ENCODE data around the gene CCL23. TPM values are rescaled to one million over a fixed set of nuclear protein-coding genes. Genes with fewer than 3 reads are reported as not detected.
"Not testable (repeated sequence)": the region's sequence is repeated elsewhere in the genome, so short reads cannot be mapped to it uniquely, and the experiment has no call there.

The CCL23 gene
- total and polyA plus RNA-seq, 2 experiments from 2014 or later: not detected

DNA sequence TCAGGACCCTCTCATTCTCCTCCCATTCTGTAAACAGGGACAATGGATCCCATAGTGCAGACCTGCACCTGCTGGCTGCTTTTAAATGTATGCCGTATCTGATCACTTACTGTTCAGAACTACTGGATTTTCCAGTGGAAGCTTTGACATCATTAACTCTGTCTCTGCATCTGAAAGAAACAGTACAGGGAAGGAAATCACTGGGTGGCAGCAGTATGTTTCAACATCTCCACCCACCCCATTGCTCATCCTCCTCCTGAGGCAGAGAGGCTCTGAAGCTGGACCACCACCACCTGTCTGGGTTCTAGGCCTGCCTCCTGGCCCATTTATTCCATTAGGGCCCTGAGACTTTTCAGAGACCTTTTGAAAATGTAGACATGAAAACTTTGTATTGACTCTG, 19.0 kb downstream of the CCL23 start:
- no peak for DNase-seq (ENCODE audit: low read depth in 1 of 2, low spot score in 1 of 2)
- H3K4me1 ChIP-seq (ENCODE audit: low read depth): no peaks in the 10 kb centered on the region
- no peak for TF ChIP-seq CTCF (IDR thresholded peaks at IDR 0.05; ENCODE audit: low read depth, low read length)

DNA sequence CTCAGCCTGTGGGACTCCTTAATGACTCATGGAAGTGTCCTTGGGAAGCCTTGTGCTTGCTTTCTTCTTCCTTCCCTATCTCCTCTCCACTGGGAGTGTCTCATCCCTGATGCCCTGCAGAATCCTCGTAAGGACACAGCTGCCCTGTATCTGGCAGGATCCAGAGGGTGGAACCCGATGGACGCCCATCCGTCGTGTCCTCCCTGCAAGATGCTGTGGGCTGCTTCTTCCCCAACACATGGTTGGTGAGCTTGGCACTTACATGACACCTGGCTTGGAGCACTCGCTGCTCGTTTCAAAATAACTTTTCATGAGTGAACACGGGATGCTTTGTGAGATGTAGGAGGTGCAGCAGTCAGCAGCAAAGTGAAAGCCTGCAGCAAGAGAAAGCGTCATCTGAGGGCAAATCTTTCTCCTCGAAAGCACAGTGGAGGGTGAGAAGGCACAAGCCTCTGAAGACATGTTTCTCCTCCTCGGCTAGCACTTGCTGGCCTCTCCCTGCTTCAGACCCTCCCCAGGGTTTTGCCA, 19.7 kb downstream of the CCL23 start:
- no peak for DNase-seq (ENCODE audit: low read depth in 1 of 2, low spot score in 1 of 2)
- H3K9me3 ChIP-seq (ENCODE audit: low read depth): no peaks in the 10 kb centered on the region

More for the DNA sequence above, 19.0 kb downstream of the CCL23 start:
- Histone ChIP-seq H3K27ac (no peak overlapping the region), H3K36me3 (no peaks in the 10 kb centered on the region), H3K27me3 (no peaks in the 10 kb centered on the region), H3K4me3 (no peak overlapping the region), H3K9me3 (ENCODE audit: low read depth) (no peaks in the 10 kb centered on the region)

DNA sequence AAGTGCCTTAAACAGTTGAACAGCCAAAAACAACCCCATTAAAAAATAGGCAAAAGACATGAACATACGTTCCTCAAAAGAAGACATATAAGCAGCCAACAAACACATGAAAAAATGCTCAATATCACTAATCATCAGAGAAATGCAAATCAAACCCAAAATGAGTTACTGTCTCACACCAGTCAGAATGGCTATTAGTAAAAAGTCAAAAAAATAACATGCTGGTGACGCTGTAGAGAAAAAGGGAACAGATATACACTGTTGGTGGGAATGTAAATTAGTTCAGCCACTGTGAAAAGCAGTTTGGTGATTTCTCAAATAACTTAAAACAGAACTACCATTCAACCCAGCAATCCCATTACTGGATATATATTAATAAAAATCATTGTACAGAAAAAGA, 22.4 kb downstream of the CCL23 start:
- not testable (repeated sequence) for H3K27me3 ChIP-seq; H3K4me1 ChIP-seq (ENCODE audit: low read depth); H3K36me3 ChIP-seq; H3K27ac ChIP-seq; H3K4me3 ChIP-seq; H3K9me3 ChIP-seq (ENCODE audit: low read depth); DNase-seq (ENCODE audit: low read depth in 1 of 2, low spot score in 1 of 2)

More for the DNA sequence above, 19.7 kb downstream of the CCL23 start:
- no peaks in the 10 kb centered on the region for H3K36me3 ChIP-seq
- H3K27me3 ChIP-seq: no peaks in the 10 kb centered on the region
- H3K4me3 ChIP-seq: no peak overlapping the region
- no peak for TF ChIP-seq CTCF (IDR thresholded peaks at IDR 0.05; ENCODE audit: low read depth, low read length)
- no peaks in the 10 kb centered on the region for H3K4me1 ChIP-seq (ENCODE audit: low read depth)
- H3K27ac ChIP-seq: no peak overlapping the region

- no peaks in the 10 kb centered on the region for H3K36me3 ChIP-seq
- no peak for DNase-seq (ENCODE audit: low read depth in 1 of 2, low spot score in 1 of 2)
- H3K27ac ChIP-seq: no peak overlapping the region
- no peak overlapping the region for H3K4me3 ChIP-seq
- H3K4me1 ChIP-seq (ENCODE audit: low read depth): no peaks in the 10 kb centered on the region
- no peaks in the 10 kb centered on the region for H3K27me3 ChIP-seq
- H3K9me3 ChIP-seq (ENCODE audit: low read depth): no peaks in the 10 kb centered on the region
- TF ChIP-seq CTCF (IDR thresholded peaks at IDR 0.05; ENCODE audit: low read depth, low read length): no peak
These were observed 26.7 kb downstream of the CCL23 start for GRCh38 chr17:35991075-35991474.

- no peaks in the 10 kb centered on the region for H3K9me3 ChIP-seq (ENCODE audit: low read depth)
- no peaks in the 10 kb centered on the region for H3K36me3 ChIP-seq
- no peak for TF ChIP-seq CTCF (IDR thresholded peaks at IDR 0.05; ENCODE audit: low read depth, low read length)
- no peaks in the 10 kb centered on the region for H3K4me1 ChIP-seq (ENCODE audit: low read depth)
- no peak for DNase-seq (ENCODE audit: low read depth in 1 of 2, low spot score in 1 of 2)
- H3K4me3 ChIP-seq: no peak overlapping the region
- H3K27ac ChIP-seq: no peak overlapping the region
- H3K27me3 ChIP-seq: no peaks in the 10 kb centered on the region
These were observed 29.6 kb downstream of the CCL23 start for GRCh38 chr17:35988164-35988563.

DNA sequence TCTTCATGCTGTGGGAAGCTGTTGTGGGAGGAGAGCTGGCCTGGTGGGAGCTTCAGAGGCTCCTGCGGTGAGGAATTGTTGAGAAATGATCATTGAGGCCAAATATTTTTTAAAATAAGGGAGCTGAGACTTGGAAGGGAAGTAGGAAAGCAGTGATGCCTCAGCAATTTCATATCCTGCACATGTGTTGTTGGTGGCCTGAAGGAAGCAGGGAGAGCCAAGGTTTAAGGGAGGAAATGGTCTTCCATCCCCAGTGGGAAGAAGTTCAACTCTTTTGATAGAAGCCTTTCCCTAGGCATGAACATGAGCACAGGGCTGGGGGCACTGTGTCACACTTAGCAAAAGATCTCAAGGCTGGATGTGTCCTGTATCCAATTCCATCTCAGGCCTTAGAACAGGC, 31.1 kb downstream of the CCL23 start, which contains the start of gene CCL14:
TSS of gene CCL14 (minus strand) at position 87 of the 400 bp plus-strand sequence. CDS start at position 7, 80 bp downstream.
- H3K4me3 ChIP-seq: no peak within 1 kb of the TSS
- no peaks in the 10 kb centered on the region for H3K9me3 ChIP-seq (ENCODE audit: low read depth)
- H3K27me3 ChIP-seq: no peaks in the 10 kb centered on the region
- no peak for DNase-seq (ENCODE audit: low read depth in 1 of 2, low spot score in 1 of 2)
- H3K27ac ChIP-seq: no peak within 1 kb of the TSS
- no peaks in the 10 kb centered on the region for H3K4me1 ChIP-seq (ENCODE audit: low read depth)
- H3K36me3 ChIP-seq: no peaks in the 10 kb centered on the region
- no peak for TF ChIP-seq CTCF (IDR thresholded peaks at IDR 0.05; ENCODE audit: low read depth, low read length)

Data from cardiac muscle cell (in vitro differentiated cells and primary cell).